ENCODE measurements around the gene OR5H15.
"Not testable (repeated sequence)": the region's sequence is repeated elsewhere in the genome, so short reads cannot be mapped to it uniquely, and the experiment has no call there.

Gene OR5H15

DNA sequence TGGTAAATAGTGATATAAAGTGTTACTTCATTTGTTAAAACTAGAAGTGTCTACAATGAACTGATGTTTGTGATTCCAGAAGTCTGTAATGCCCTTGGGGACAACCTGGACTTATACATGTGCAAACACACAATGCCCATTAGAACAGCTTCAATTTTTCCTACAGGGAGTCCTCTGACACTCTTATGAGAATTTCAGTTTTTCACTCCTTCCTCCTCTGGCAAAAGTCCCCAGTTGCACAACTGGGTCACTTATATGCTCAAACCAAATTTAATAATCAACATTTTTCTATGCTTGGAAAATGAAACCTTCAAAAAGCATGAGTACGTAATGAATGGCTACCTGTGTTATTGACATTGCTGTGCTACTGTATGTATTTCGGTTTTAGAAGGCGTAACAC, at the start of gene OR5H15:
OR5H15 (plus strand) TSS at position 301 of the 400 bp plus-strand sequence. CDS start 2,004 bp downstream, outside the sequence.
- no peak for DNase-seq (ENCODE audit: low read depth)
- TF ChIP-seq, protein P1, sequence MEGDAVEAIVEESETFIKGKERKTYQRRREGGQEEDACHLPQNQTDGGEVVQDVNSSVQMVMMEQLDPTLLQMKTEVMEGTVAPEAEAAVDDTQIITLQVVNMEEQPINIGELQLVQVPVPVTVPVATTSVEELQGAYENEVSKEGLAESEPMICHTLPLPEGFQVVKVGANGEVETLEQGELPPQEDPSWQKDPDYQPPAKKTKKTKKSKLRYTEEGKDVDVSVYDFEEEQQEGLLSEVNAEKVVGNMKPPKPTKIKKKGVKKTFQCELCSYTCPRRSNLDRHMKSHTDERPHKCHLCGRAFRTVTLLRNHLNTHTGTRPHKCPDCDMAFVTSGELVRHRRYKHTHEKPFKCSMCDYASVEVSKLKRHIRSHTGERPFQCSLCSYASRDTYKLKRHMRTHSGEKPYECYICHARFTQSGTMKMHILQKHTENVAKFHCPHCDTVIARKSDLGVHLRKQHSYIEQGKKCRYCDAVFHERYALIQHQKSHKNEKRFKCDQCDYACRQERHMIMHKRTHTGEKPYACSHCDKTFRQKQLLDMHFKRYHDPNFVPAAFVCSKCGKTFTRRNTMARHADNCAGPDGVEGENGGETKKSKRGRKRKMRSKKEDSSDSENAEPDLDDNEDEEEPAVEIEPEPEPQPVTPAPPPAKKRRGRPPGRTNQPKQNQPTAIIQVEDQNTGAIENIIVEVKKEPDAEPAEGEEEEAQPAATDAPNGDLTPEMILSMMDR (IDR thresholded peaks at IDR 0.05; ENCODE audit: low read depth, low read length, missing control alignments), result no peak
- H3K4me3 ChIP-seq (ENCODE audit: low read depth, low read length), result no peak within 1 kb of the TSS

DNA sequence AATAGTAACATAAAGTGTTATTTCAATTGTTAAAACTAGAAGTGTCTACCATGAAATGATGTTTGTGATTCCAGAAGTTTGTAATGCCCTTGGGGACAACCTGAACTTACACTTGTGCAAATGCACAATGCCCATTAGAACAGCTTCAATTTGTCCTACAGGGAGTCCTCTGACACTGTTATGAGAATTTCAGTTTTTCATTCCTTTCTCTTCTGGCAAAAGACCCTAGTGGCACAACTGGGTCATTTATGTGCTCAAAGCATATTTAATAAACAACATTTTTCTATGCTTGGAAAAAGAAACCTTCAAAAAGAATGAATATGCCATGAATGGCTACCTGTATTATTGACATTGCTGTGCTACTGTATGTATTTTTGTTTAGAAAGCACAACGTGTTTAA, 36.1 kb upstream of the OR5H15 start, which contains the start of gene OR5H1:
OR5H1 (plus strand) TSS at position 301 of the 400 bp plus-strand sequence. CDS start 1,977 bp downstream, outside the sequence.
- DNase-seq (ENCODE audit: low read depth), result no peak
- no peak within 1 kb of the TSS for H3K4me3 ChIP-seq (ENCODE audit: low read depth, low read length)
- TF ChIP-seq, protein P1 (IDR thresholded peaks at IDR 0.05; ENCODE audit: low read depth, low read length, missing control alignments), result no peak

GRCh38 chr3:98136631-98137030, 29.9 kb upstream of the OR5H15 start:
- TF ChIP-seq, protein P1 (IDR thresholded peaks at IDR 0.05; ENCODE audit: low read depth, low read length, missing control alignments), result no peak
- no peak overlapping the region for H3K4me3 ChIP-seq (ENCODE audit: low read depth, low read length)
- no peak for DNase-seq (ENCODE audit: low read depth)

DNA sequence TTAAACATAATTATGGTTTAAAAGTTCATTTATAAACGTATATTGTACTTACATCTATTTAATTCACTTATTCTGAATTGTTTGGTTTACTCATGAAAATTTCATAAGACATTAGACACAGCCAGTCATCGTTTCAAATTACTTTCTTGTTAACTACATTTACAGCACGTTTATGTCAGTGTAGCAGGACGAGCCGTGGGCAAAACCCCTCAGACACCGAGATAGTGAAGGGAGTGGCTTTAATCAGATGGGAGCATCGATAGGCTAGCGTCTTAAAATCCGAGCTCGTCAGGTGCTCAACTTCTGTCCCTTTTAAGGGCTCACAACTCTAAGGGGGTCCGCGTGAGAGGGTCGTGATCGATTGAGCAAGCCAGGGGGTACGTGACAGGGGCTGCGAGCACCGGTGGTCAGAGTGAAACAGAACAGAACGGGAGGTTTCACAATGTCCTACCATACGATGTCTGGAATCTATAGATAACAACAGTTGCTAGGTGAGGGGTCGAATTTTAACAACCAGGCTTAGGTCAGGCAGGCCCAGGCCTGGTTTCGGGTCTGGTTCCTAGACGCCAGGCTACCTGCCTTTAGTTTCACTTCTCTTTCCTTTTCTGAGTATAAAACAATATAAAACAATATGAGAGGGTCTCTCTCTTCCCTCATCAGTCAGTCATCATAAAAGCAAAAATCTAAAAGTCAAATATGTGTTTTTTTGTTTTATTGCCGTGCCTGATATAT, 28.5 kb upstream of the OR5H15 start:
- not testable (repeated sequence) for DNase-seq (ENCODE audit: low read depth); H3K4me3 ChIP-seq (ENCODE audit: low read depth, low read length)

DNA sequence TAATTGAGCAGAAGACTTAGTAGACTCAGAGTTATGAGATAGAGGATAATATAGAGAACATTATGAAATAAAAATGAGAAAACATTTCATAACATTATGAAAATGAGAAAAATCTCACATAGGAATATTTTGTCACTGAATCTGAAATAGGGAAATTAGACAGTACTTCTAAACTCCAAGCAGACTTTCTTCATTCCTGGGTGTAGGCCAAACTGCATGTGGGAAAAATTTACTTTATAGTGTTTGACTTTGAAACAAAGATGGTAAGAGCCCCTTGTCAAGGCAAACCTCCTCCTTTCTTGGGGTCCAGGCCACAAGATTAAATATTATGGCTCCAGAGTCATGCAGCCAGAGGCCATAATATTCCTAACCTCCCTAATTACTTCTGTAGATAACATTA, 26.0 kb upstream of the OR5H15 start:
- DNase-seq (ENCODE audit: low read depth), result no peak
- TF ChIP-seq, protein P1 (IDR thresholded peaks at IDR 0.05; ENCODE audit: low read depth, low read length, missing control alignments), result no peak
- no peak overlapping the region for H3K4me3 ChIP-seq (ENCODE audit: low read depth, low read length)

DNA sequence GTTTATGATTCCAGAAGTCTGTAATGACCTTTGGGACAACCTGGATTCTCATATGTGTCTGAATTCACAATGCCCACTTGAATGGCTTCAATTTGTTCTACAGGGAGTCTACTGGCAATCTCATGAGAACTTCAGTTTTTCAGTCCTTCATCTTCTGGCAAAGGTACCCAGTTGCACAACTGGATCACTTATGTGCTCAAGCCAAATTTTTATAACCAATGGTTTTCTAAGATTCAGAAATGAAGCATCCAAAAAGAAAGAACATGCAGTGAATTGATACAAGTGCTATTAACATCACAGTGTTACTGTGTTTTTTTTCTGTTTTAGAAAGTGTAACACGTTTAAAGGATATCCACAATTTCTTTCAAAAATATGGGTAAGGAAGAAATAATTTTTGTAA, 19.3 kb upstream of the OR5H15 start, which contains the start of gene OR5H14:
OR5H14 (plus strand) TSS at position 301 of the 400 bp plus-strand sequence. CDS start 1,907 bp downstream, outside the sequence.
- no peak within 1 kb of the TSS for H3K4me3 ChIP-seq (ENCODE audit: low read depth, low read length)
- DNase-seq (ENCODE audit: low read depth), result no peak
- TF ChIP-seq, protein P1 (IDR thresholded peaks at IDR 0.05; ENCODE audit: low read depth, low read length, missing control alignments), result no peak

DNA sequence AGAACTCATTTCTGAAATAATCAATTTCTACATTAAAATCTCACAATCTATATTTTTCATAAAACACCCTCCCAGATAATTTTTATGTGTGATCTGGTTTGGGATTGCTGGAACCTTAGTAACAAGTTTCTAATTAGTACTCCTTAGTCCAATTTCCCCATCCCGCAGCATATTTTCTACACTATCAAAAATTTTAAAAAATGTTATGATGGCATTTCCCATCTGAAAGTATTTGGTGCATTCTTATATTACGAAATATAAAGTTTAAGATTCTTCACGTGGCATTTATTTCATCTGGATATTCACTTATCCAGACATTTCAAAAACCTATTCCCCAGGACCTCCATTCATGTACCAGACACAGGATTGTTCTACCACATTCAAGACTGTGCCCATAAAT, 17.7 kb upstream of the OR5H15 start:
- no peak for DNase-seq (ENCODE audit: low read depth)
- TF ChIP-seq, protein P1 (IDR thresholded peaks at IDR 0.05; ENCODE audit: low read depth, low read length, missing control alignments), result no peak
- no peak overlapping the region for H3K4me3 ChIP-seq (ENCODE audit: low read depth, low read length)

DNA sequence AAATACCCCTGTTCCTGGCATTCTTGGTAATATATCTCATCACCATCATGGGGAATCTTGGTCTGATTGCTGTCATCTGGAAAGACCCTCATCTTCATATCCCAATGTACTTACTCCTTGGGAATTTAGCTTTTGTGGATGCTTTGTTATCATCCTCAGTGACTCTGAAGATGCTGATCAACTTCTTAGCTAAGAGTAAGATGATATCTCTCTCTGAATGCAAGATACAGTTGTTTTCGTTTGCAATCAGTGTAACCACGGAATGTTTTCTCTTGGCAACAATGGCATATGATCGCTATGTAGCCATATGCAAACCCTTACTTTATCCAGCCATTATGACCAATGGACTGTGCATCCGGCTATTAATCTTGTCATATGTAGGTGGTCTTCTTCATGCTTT, 17.0 kb upstream of the OR5H15 start:
- not testable (repeated sequence) for H3K4me3 ChIP-seq (ENCODE audit: low read depth, low read length); DNase-seq (ENCODE audit: low read depth)
